22Rv1 (cell line): ENCODE measurements around the gene PTPRM.

Source experiments
- ZFX ChIP-seq: fragments of 450-650 bp; IDR thresholded peaks from 2 replicates; pipeline ENCODE4 v1.6.1; 2017; ENCODE audit warnings: antibody characterized with exemption, borderline replicate concordance
- TF ChIP-seq, protein P1 (sequence below): fragments of 450-650 bp; IDR thresholded peaks from 2 replicates; pipeline ENCODE4 v1.5.1; 2017; ENCODE audit warnings: mild to moderate bottlenecking

GRCh38 chr18:7748251-7749007 is 181.3 kb downstream of the PTPRM start:
- TF ChIP-seq, protein P1, sequence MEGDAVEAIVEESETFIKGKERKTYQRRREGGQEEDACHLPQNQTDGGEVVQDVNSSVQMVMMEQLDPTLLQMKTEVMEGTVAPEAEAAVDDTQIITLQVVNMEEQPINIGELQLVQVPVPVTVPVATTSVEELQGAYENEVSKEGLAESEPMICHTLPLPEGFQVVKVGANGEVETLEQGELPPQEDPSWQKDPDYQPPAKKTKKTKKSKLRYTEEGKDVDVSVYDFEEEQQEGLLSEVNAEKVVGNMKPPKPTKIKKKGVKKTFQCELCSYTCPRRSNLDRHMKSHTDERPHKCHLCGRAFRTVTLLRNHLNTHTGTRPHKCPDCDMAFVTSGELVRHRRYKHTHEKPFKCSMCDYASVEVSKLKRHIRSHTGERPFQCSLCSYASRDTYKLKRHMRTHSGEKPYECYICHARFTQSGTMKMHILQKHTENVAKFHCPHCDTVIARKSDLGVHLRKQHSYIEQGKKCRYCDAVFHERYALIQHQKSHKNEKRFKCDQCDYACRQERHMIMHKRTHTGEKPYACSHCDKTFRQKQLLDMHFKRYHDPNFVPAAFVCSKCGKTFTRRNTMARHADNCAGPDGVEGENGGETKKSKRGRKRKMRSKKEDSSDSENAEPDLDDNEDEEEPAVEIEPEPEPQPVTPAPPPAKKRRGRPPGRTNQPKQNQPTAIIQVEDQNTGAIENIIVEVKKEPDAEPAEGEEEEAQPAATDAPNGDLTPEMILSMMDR: no peak
- TF ChIP-seq ZFX: no peak
